Mucosa of stomach (tissue), 1 donor: ENCODE measurements around the gene ARF6.
"Not testable (repeated sequence)": the region's sequence is repeated elsewhere in the genome, so short reads cannot be mapped to it uniquely, and the experiment has no call there.

Experiments
- H3K27me3 ChIP-seq: one replicate; pipeline ENCODE4 v1.7.0; 2013; ENCODE audit warnings: mild to moderate bottlenecking, low read length; ENCODE audit not compliant: control insufficient read depth, insufficient read depth
- H3K36me3 ChIP-seq: one replicate; pipeline ENCODE4 v1.7.0; 2013; ENCODE audit warnings: low read length; ENCODE audit not compliant: control insufficient read depth, insufficient read depth
- H3K4me1 ChIP-seq: one replicate; pipeline ENCODE4 v1.7.0; 2013; ENCODE audit warnings: mild to moderate bottlenecking, low read length; ENCODE audit not compliant: control insufficient read depth, insufficient read depth
- H3K4me3 ChIP-seq: one replicate; pipeline ENCODE4 v1.7.0; 2013; ENCODE audit warnings: low read length
- H3K9ac ChIP-seq: one replicate; pipeline ENCODE4 v1.7.0; 2013; ENCODE audit warnings: mild to moderate bottlenecking, low read length, moderate library complexity
- H3K9me3 ChIP-seq: one replicate; pipeline ENCODE4 v1.7.0; 2013; ENCODE audit warnings: mild to moderate bottlenecking, low read length, moderate library complexity; ENCODE audit not compliant: control insufficient read depth
- donor health status: Pancreatic carcinoma.

The ARF6 gene

DNA sequence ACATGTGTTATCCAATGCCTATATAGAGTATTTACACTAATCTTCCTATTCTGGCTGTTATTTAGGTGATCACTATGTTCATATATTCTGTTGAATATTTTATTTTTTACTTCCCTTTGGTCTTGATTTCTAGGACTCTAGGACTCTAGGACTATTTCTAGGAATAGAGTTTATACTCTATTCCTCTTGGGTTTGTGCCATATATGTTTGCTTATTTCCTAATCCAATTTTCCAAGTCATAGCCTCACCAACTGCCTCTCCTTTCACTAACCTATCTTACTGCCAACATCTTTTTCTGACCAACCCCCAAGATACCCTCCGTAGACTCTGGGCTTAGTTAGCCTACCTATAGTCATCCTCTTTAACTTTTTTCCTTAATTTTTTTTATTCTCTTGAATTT lies 28.5 kb downstream of the ARF6 start:
- Histone ChIP-seq H3K36me3 (no peaks in the 10 kb centered on the region), H3K4me3 (no peak overlapping the region), H3K9ac (no peak overlapping the region), H3K4me1 (peaks cover 8% of the 10 kb centered on the region), H3K9me3 (no peaks in the 10 kb centered on the region), H3K27me3 (no peaks in the 10 kb centered on the region)

DNA sequence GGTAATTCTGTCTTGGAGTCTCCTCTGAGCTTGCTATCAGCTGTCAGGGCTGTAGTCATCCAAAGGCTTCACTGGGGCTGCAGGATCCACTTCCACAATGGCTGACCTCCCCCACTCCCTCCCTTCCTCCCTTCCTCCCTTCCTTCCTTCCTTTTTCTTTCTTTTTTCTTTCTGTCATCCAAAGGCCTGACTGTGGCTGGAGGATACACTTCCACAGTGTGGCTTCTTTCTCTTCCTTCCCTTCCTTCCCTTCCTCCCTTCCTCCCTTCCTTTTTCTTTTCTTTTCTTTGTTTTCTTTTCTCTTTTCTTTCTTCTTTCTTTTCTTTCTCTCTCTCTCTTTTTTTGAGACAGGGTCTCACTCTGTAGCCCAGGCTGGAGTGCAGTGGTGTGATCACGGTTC lies 30.6 kb downstream of the ARF6 start:
- Histone ChIP-seq H3K36me3 (no peaks in the 10 kb centered on the region), H3K9me3 (no peaks in the 10 kb centered on the region), H3K4me3 (no peak overlapping the region), H3K27me3 (no peaks in the 10 kb centered on the region), H3K4me1 (peaks cover 8% of the 10 kb centered on the region), H3K9ac (no peak overlapping the region)

DNA sequence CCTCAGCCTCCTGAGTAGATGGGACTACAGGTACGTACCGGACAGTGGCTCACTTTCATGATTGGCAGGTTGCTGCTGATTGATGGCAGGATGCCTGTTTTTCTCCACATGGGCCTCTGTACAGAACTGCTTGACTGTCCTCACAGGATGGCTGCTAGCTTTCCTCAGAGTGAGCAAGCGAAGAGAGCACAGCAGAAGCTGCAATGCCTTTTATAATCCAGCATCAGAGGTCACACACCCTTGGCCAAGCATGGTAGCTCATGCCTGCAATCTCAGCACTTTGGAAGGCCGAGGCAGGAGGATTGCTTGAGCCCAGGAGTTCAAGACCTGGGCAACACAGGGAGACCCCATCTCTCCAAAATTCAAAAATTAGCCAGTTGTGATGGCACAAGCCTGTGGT lies 31.0 kb downstream of the ARF6 start:
- peaks cover 8% of the 10 kb centered on the region for H3K4me1 ChIP-seq

DNA sequence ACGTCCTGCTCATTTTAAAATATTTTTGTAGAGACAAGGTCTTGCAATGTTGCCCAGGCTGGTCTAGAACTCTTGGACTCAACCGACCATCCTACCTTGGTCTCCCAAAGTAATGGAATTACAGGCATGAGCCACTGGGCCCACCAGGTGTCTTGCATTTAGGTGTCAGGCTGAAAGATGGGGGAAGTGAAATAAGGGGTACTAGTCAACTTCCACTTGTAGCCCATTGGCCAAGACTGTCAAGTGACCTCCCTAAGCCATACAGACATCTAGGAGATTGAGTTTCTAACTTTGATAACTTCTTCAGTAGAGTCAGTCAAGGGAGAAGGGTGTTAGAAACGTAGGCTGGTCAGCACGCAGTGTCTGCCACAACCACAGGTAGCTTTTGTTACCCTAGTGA lies 32.0 kb downstream of the ARF6 start:
- H3K36me3 ChIP-seq, result no peaks in the 10 kb centered on the region
- no peak overlapping the region for H3K4me3 ChIP-seq
- H3K9me3 ChIP-seq, result no peaks in the 10 kb centered on the region

More for the DNA sequence above, 31.0 kb downstream of the ARF6 start:
- Histone ChIP-seq H3K9ac (no peak overlapping the region), H3K4me3 (no peak overlapping the region), H3K9me3 (no peaks in the 10 kb centered on the region), H3K36me3 (no peaks in the 10 kb centered on the region), H3K27me3 (no peaks in the 10 kb centered on the region)

DNA sequence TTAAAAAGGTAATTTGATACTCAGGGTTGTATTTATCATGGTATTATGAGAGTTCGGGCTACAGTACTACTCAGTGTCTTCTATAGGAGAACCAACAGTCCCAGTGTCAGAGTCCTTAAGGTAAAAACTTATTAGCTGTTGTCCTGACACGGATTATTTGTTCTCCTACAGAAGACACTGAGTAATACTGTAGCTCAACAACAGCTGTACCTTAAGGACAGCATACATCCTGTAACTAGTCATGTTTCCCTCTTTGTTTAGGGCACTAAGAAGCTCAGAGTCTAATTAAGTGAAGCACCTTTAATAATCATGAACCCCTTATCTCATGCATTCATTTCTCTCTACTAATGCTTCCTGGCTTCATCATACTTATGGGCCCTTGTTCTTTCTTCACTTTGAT lies 33.9 kb downstream of the ARF6 start:
- H3K27me3 ChIP-seq, result no peaks in the 10 kb centered on the region
- no peak overlapping the region for H3K9ac ChIP-seq
- H3K4me1 ChIP-seq, result no peaks in the 10 kb centered on the region
- no peaks in the 10 kb centered on the region for H3K9me3 ChIP-seq
- no peak overlapping the region for H3K4me3 ChIP-seq
- H3K36me3 ChIP-seq, result no peaks in the 10 kb centered on the region

More for the DNA sequence above, 32.0 kb downstream of the ARF6 start:
- Histone ChIP-seq H3K9ac (no peak overlapping the region), H3K4me1 (peaks cover 6% of the 10 kb centered on the region), H3K27me3 (no peaks in the 10 kb centered on the region)

DNA sequence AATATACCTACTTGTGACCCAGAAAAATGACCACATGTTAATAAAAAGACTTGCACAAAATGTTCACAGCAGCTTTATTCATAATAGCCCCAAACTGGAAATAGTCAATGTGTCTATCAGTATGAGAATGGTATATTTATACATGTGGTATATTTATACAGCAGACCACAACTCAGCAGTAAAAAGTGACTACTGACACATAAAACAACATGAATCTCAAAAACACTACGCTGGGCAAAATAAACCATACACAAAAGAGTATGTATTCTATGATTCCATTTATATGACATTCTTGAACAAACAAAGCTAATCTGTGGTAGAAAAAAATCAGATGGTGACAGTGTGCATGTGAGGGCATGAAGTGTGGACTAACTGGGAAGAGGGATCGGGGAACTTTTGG lies 35.1 kb downstream of the ARF6 start:
- H3K36me3 ChIP-seq, result no peaks in the 10 kb centered on the region
- no peaks in the 10 kb centered on the region for H3K9me3 ChIP-seq
- no peak overlapping the region for H3K4me3 ChIP-seq
- no peaks in the 10 kb centered on the region for H3K4me1 ChIP-seq
- H3K9ac ChIP-seq, result no peak overlapping the region
- no peaks in the 10 kb centered on the region for H3K27me3 ChIP-seq

DNA sequence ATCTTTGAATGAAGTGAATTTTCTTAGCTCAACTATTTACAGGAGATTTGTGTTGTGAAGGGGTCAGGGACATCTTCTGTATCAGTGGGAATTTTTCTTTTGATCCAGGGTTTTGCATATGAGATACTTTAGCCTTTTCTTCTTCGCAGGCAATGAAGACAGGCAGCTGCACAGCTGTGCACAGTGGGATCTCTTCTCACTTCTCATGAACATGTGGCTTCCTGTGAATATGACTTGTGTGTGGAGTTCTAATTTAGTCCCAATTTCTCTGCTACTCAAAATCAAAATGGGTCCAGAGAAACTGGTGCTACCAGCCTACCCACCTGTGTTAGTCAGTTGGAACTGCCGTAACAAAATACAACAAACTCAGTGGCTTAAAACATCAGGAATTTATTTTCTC lies 37.8 kb downstream of the ARF6 start:
- Histone ChIP-seq H3K9me3 (no peaks in the 10 kb centered on the region), H3K4me3 (no peak overlapping the region), H3K36me3 (no peaks in the 10 kb centered on the region), H3K9ac (no peak overlapping the region), H3K27me3 (no peaks in the 10 kb centered on the region), H3K4me1 (no peaks in the 10 kb centered on the region)

DNA sequence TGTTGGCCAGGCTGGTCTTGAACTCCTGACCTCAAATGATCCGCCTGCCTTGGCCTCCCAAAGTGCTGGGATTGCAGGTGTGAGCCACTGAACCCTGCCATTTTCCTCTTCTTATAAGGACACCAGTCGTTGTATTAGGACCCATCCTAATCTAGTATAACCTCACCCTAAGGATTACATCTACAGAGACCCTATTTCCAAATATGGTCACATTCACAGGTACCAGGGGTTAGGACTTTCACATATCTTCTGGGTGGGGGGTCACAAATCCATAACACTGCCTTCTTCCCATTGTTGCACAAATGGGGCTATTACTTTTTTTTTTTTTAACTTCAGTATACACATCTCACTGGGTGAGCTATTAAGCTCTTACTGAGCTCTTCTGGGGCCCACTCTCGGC lies 38.6 kb downstream of the ARF6 start:
- Histone ChIP-seq H3K9ac (no peak overlapping the region), H3K9me3 (no peaks in the 10 kb centered on the region), H3K4me1 (no peaks in the 10 kb centered on the region), H3K27me3 (no peaks in the 10 kb centered on the region), H3K4me3 (no peak overlapping the region), H3K36me3 (no peaks in the 10 kb centered on the region)

DNA sequence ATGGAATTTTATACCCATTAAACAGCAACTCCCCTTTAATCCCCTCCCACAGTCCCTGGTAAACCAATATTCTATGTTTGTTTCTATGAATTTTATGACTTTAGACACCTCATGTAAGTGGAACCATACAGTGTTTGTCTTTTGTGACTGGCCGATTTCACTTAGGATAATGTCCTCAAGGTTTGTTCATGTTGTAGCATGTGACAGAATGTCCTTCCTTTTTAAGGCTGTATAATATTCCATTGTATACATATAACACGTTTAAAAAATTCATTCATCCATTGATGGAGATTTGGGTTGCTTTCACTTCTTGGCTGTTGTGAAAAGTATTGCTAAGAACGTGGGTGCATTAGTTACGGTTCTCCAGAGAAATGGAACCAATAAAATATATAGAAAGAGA lies 40.2 kb downstream of the ARF6 start:
- H3K36me3 ChIP-seq, result no peaks in the 10 kb centered on the region
- H3K4me1 ChIP-seq, result no peaks in the 10 kb centered on the region
- H3K9ac ChIP-seq, result no peak overlapping the region
- no peak overlapping the region for H3K4me3 ChIP-seq
- H3K9me3 ChIP-seq, result no peaks in the 10 kb centered on the region
- H3K27me3 ChIP-seq, result no peaks in the 10 kb centered on the region

DNA sequence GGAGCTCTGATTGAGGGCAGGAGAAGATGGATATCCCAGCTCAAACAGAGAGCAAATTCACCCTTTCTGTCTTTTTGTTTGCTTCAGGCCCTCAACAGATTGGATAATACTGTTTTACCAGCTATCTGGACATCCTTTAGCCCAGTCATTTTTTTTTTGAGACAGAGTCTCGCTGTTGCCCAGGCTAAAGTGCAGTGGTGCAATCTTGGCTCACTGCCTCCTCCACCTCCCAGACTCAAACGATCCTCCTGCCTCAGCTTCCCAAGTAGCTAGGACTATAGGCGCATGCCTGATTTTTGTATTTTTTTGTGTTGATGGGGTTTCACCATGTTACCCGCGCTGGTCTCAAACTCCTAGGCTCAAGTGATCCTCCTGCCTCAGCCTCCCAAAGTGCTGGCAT lies 40.8 kb downstream of the ARF6 start:
- Histone ChIP-seq H3K4me1 (no peaks in the 10 kb centered on the region), H3K9ac (no peak overlapping the region), H3K9me3 (no peaks in the 10 kb centered on the region), H3K36me3 (no peaks in the 10 kb centered on the region), H3K27me3 (no peaks in the 10 kb centered on the region), H3K4me3 (no peak overlapping the region)

DNA sequence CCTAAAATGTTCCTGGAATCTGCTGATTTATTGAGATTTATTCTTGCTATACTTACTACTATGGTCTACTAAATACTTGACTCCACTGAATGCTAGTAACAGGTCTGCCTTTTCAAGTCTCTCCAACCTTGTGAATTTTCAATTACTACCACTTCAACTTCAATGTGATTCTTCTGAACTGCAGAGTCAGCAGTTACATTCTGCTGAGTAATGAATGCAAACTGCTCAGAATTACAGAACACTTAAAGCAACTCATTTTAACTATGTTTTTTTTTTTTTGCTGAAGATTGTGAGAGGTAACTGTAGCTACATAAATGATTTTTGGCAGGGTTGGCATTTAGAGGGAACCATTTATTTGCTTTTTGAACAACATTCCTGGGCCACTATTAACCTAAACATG lies 41.8 kb downstream of the ARF6 start:
- H3K36me3 ChIP-seq, result no peaks in the 10 kb centered on the region
- H3K27me3 ChIP-seq, result no peaks in the 10 kb centered on the region
- H3K4me1 ChIP-seq, result no peaks in the 10 kb centered on the region
- no peak overlapping the region for H3K4me3 ChIP-seq
- no peak overlapping the region for H3K9ac ChIP-seq
- H3K9me3 ChIP-seq, result no peaks in the 10 kb centered on the region

DNA sequence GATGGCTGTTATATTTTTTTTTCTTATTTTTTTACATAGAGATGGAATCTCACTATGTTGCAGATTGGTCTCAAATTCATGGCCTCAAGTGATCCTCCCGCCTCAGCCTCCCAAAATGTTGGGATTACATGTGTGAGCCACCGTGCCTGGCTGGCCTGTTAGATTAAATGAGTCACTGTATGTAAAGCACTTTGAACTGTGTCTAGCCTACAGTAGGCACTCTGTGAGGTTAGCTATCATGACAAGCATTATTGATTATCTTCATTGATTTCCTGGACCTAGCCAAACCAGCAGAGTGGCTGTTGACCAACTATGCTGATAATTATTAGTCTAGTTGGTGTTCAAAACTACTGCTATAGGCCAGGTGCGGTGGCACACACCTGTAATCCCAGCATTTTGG lies 42.6 kb downstream of the ARF6 start:
- Histone ChIP-seq H3K27me3 (no peaks in the 10 kb centered on the region), H3K4me1 (no peaks in the 10 kb centered on the region), H3K36me3 (no peaks in the 10 kb centered on the region), H3K4me3 (no peak overlapping the region), H3K9me3 (no peaks in the 10 kb centered on the region), H3K9ac (no peak overlapping the region)

DNA sequence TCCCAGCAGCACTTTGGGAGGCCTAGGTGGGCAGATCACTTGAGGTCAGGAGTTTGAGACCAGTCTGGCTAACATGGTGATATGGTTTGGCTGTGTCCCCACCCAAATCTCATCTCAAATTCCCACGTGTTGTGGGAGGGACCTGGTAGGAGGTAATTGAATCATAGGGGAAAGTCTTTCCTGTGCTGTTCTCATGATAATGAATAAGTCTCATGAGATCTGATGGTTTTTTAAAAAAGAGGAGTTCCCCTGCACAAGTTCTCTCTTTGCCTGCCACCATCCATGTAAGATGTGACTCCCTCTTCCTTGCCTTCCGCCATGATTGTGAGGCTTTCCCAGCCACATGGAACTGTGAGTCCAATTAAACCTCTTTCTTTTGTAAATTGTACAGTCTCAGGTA lies 43.4 kb downstream of the ARF6 start:
- not testable (repeated sequence) for H3K9ac ChIP-seq, H3K36me3 ChIP-seq, H3K4me3 ChIP-seq, H3K27me3 ChIP-seq, H3K4me1 ChIP-seq, H3K9me3 ChIP-seq
